Bone marrow (tissue), 2 donors: ENCODE data around the gene MYT1.
"Not testable (repeated sequence)": the region's sequence is repeated elsewhere in the genome, so short reads cannot be mapped to it uniquely, and the experiment has no call there.

Experiments
- DNase-seq, 2 donors: peaks; one replicate each; lab custom pipeline; 2025; lab: John Stamatoyannopoulos, UW

The MYT1 gene

GRCh38 chr20:64269604-64270411 is 105.6 kb downstream of the MYT1 start:
- no peak for DNase-seq

- DNase-seq = no peak
Observed at GRCh38 chr20:64271636-64272035, 107.4 kb downstream of the MYT1 start.

- DNase-seq = no peak
Observed at GRCh38 chr20:64273109-64273508, 108.9 kb downstream of the MYT1 start.

GRCh38 chr20:64276817-64277216 is 112.6 kb downstream of the MYT1 start:
- DNase-seq = no peak

- no peak for DNase-seq
Observed at GRCh38 chr20:64277571-64278316, 113.5 kb downstream of the MYT1 start.

- DNase-seq = no peak
Observed at GRCh38 chr20:64278317-64278681, 114.0 kb downstream of the MYT1 start.

- no peak for DNase-seq
Observed at GRCh38 chr20:64279826-64280459, 115.7 kb downstream of the MYT1 start.

- no peak for DNase-seq
Observed at GRCh38 chr20:64280460-64280843, 116.2 kb downstream of the MYT1 start.

- DNase-seq = no peak
Observed at GRCh38 chr20:64283646-64284045, 119.4 kb downstream of the MYT1 start.

GRCh38 chr20:64285579-64286446 is 121.6 kb downstream of the MYT1 start:
- DNase-seq = peak in 1 of 2 donors; percentile 9

GRCh38 chr20:64286447-64287263 is 122.4 kb downstream of the MYT1 start:
- not testable (repeated sequence) for DNase-seq

GRCh38 chr20:64287264-64287590 is 123.0 kb downstream of the MYT1 start:
- not testable (repeated sequence) for DNase-seq
